HG03066 (cell line): Measurements from ENCODE around the gene LYST.
"Not testable (repeated sequence)": the region's sequence is repeated elsewhere in the genome, so short reads cannot be mapped to it uniquely, and the experiment has no call there.

Source experiments
- ATAC-seq: cut with Tn5 transposase; IDR thresholded peaks from one replicate; pipeline ENCODE4 v1.9.1; 2021; ENCODE audit warnings: low read depth; ENCODE audit not compliant: unreplicated experiment

LYST gene

GRCh38 chr1:235860829-235861228 lies 5.9 kb downstream of the LYST start:
- no peak for ATAC-seq

GRCh38 chr1:235859789-235860188 lies 6.9 kb downstream of the LYST start:
- ATAC-seq: no peak

- ATAC-seq: no peak
Observed at GRCh38 chr1:235858766-235859165, 7.9 kb downstream of the LYST start.

DNA sequence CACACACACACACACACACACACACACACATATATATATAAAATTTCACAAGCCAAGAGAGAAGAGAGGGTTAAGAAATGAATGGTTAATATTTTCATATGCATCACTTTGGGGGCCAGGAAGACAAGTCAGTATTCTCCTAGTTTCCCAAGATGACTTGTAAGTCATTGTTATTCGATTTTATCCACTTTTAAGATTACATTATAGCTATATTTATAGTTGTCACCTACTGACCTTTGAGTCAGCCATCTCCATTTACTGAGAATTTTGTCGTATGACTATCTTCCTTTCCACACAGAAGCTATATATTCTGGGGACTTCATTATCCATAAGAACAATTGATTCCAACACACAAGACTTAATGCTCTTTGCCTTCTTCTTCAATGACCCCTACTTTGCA lies 8.9 kb downstream of the LYST start:
- ATAC-seq: no peak

GRCh38 chr1:235855811-235856429 lies 10.8 kb downstream of the LYST start:
- no peak for ATAC-seq

DNA sequence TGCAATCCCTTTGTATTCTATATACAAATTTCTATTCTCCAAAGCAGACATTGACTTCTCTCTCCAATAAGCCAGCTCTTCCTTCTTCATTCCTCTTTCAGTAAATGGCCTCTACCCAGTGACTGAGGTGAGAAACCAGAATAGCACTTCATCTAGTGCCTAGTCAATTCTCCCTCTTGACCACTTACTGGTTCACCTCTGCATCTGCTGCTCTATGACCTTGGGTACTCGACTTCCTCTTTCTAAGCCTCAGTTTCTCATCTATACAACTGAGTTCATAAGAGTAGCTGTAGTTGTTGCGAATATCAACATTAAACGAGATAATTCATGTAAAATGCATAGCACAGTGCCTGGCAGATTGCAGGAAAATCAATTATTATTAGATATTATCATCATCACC lies 12.4 kb downstream of the LYST start:
- ATAC-seq: no peak

DNA sequence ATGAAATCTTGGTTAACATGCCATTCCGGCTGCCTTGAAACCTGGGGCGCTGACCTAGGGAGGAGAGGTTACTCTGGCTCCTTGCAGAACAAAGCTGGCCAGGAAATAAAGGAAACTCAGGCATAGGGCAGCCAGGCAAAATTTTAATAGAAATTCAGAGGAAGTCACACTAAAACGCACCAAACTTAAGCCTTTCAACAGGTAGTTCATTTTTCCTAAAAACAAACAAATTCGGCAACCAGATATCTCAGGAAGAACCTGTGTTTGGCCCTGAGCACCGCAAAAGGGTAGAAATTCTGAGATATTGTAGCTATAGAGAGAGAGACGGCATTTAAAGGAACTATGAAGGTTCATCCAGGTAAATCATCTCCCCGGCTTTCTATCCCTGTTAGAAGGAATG lies 13.1 kb downstream of the LYST start:
- no peak for ATAC-seq

DNA sequence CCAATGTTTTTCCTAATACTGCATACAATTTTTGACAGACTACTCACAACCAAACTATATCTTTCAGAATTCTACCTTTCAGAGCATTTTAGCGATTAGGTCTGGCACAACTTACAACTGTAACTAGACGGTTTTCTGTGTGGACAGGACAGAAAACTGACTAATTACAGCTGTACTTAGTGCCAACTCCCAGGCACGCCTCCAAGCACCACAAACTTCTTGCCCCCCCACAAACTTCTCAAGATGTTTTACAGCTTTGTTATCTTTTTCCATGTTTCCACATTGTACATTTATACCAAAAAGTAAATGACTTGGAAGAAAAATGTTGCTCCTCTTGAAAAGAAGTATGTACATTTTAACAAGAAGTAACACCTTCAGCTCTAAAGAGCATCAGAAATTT lies 13.8 kb downstream of the LYST start:
- ATAC-seq: no peak

GRCh38 chr1:235851939-235852338 lies 14.8 kb downstream of the LYST start:
- ATAC-seq: no peak

DNA sequence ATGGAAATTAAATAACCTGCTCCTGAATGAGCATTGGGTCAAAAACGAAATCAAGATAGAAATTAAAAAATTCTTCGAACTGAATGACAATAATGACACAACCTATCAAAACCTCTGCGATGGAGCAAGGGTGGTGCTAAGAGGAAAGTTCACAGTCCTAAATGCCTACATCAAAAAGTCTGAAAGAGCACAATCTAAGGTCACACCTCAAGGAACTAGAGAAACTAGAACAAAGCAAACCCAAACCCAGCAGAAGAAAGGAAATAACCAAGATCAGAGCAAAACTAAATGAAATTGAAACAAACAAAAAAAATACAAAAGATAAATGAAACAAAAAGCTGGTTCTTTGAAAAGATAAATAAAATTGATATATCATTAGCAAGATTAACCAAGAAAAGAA lies 18.5 kb downstream of the LYST start:
- ATAC-seq: not testable (repeated sequence)

- ATAC-seq: not testable (repeated sequence)
Observed at GRCh38 chr1:235845656-235846107, 21.0 kb downstream of the LYST start.

DNA sequence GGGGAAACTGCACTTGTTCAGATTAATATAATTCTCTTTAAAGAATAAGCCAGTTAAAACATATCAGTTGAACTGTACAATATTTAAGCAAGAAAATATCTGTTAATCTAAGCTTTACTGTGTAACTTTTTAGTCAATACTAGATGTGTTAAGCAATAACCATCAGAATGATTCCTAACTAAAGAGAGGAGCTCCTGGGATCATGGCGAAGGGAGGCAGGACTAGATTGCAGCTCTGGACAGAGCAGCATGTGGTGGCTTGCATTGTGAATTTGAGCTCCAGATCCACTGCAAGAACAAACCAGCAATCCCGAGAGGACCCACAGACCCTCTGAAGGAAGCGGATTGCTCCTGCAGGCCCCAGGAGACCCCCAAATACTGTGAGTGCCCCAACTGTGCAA lies 21.9 kb downstream of the LYST start:
- no peak for ATAC-seq

- peak; percentile 59 for ATAC-seq
Observed at GRCh38 chr1:235843461-235843961, 23.2 kb downstream of the LYST start.

DNA sequence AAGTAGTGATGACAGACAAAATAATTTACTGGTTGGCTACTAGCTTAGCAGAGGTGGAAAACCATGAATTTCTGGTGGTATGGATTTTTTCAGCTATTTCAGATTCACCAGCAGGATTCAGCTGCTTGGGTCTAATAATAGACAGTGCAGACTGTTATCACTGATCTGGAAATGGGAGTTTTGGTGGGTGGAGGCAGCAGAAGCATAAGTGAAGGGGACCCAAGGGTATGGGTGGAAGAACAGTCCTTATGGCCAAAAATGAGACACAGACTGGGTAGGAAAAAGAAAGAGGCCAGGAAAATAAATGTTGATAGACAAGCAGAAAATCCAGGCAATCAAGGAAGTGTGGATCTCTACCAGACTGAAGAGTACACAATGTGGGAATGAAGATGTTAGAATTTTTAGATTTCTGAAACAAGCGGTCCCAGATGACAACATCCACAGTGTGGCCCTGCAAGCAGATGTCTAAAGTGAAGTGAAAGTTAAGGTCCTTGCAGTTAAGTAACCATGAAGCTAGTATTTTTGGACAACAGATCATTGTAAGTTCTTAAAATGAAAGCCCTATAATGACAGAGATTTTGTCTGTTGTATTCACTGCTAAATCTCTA lies 24.7 kb downstream of the LYST start:
- peak; percentile 71 for ATAC-seq

GRCh38 chr1:235838021-235838420 lies 28.7 kb downstream of the LYST start:
- no peak for ATAC-seq

DNA sequence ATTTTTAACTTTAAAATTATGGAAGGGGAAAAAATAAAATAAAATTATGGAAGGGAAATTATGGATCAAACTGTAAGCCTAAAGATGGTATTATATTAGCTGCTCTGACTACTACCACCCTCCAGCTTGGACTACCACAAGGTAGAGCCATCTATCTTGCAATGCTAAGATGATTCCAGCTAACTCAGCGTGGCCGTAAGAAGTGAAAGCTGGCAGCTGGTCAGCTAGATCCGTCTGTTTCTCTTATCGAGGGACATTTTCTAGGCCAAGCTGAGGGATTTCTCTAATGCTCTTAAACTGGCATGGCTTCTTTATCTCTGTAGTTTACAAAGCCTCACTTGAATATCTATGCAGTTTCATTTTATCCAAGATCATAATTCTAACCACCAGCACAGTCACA lies 31.5 kb downstream of the LYST start:
- ATAC-seq: no peak

GRCh38 chr1:235834620-235835019 lies 32.1 kb downstream of the LYST start:
- ATAC-seq: no peak

- ATAC-seq: no peak
Observed at GRCh38 chr1:235832011-235832410, 34.7 kb downstream of the LYST start.

GRCh38 chr1:235831148-235831547 lies 35.6 kb downstream of the LYST start:
- ATAC-seq: peak; percentile 93

DNA sequence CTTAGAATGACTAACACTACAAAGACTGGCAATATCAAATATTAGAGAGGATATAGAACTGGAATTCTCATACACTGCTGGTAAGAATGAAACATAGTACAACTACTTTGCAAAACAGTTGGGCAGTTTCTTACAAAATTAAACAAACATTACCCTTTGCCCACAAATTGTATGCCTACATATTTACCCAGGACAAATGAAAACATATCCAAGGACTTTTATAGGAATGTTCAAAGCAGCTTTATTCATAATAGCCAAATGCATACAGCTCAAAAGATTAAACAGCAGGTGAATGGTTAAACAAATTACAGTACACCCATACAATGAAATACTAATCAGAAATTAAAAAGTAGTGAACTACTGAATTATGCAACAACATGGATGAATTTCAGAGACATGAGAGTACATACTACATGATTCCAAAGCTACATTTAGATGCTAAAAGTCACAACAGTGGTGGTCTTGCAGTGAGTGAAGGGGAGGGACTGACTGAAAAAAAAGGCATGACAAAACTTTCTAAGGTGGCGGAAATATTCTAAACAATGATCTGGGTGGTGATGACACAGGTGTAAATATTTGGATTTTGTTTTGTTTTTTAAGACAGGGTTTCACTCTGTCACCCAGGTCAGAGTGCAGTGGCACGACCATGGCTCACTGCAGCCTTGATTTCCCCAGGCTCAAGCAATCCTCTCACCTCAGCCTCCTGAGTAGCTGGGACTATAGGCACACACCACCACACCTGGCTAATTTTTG lies 40.4 kb downstream of the LYST start:
- ATAC-seq: no peak

GRCh38 chr1:235825229-235825628 lies 41.5 kb downstream of the LYST start:
- ATAC-seq: no peak

GRCh38 chr1:235823684-235824083 lies 43.0 kb downstream of the LYST start:
- ATAC-seq: no peak
